ENCODE results near the gene RPS17.
"Not testable (repeated sequence)": the region's sequence is repeated elsewhere in the genome, so short reads cannot be mapped to it uniquely, and the experiment has no call there.

RPS17 gene

DNA sequence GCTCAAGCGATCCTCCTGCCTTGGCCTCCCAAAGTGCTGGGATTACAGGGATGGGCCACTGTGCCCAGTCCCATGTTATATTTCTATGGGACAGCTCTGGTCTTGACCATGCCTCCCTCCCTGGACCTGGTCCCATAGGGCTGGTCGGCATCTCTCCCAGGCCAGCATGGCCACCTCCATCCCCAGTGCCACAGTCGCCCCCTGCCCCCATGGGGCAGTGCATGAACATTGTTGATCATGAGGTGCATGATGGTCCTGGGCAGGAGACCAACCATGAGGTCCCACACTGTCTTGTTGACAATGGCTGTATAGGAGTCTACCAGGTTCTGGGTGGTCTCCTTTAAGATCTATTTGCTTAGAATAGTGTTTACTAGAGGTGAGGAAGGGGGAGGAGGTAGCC, 6.5 kb downstream of the RPS17 start:
- H3K9me3 ChIP-seq (ENCODE audit: control insufficient read depth, insufficient read depth, low read length) = no peaks in the 10 kb centered on the region
- peaks cover 2% of the 10 kb centered on the region for H3K4me1 ChIP-seq (ENCODE audit: control insufficient read depth, insufficient read depth, low read length)
- H3K9ac ChIP-seq (ENCODE audit: low read depth, low read length) = no peak overlapping the region
- no peaks in the 10 kb centered on the region for H3K27me3 ChIP-seq (ENCODE audit: control insufficient read depth, insufficient read depth, low read length)
- peaks cover 37% of the 10 kb centered on the region for H3K36me3 ChIP-seq (ENCODE audit: control insufficient read depth, insufficient read depth, low read length)
- no peak overlapping the region for H3K4me3 ChIP-seq (ENCODE audit: low read depth, low read length)

DNA sequence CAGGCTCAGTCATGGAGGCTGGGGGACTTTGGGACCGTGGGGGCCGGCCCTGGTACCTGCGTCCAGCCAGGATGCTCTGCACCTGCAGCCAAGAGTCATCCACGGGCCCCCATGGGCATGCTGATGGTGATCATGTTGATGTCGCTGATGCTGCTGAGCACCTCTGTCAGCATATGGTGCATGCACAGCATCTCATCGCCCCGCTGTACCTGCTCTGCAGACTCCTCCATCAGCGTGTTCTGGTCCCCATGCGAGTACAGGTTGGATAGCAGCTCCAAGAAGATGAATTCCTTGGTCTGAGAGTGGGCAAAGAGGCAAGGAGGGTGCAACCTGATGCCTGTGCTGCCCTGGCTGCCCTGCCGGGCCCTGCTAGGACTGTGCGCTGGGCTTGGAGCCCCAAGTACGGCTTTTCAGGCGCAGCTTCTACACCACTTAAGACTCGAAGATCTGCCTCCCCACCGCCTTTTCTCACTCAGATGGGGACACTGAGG, 7.2 kb downstream of the RPS17 start:
- peaks cover 29% of the 10 kb centered on the region for H3K36me3 ChIP-seq (ENCODE audit: control insufficient read depth, insufficient read depth, low read length)
- H3K9ac ChIP-seq (ENCODE audit: low read depth, low read length) = no peak overlapping the region
- H3K4me3 ChIP-seq (ENCODE audit: low read depth, low read length) = no peak overlapping the region
- no peaks in the 10 kb centered on the region for H3K27me3 ChIP-seq (ENCODE audit: control insufficient read depth, insufficient read depth, low read length)
- peaks cover 2% of the 10 kb centered on the region for H3K4me1 ChIP-seq (ENCODE audit: control insufficient read depth, insufficient read depth, low read length)
- H3K9me3 ChIP-seq (ENCODE audit: control insufficient read depth, insufficient read depth, low read length) = no peaks in the 10 kb centered on the region

DNA sequence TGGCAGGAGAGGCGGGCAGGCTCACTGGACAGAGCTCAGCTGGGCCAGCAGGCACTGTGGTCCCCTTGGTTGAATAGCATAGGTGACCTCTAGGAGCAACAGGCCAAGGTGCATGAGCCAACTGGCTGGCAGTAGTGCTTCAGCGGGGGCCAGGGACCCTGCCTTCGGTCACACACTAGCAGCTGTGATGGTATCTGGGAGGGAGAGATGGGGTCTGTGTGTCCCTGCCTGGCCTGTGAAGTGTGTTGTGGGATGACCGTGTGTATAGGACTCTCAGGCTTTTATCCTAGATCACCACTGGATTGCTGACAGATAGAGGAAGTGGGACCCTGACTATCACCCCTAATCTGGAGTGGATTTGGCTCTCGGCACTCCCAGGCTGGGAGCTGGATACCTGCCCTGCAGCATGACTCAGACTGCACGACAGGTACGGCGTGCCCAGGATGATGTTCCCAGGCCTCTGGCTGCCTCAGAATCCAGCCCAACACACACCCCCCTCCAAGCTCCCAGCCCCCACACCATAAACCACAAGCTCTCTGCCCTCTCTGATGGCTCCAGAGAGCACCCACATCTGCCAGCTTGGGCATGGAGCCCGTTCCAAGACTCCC, 7.8 kb downstream of the RPS17 start:
- no peaks in the 10 kb centered on the region for H3K27me3 ChIP-seq (ENCODE audit: control insufficient read depth, insufficient read depth, low read length)

DNA sequence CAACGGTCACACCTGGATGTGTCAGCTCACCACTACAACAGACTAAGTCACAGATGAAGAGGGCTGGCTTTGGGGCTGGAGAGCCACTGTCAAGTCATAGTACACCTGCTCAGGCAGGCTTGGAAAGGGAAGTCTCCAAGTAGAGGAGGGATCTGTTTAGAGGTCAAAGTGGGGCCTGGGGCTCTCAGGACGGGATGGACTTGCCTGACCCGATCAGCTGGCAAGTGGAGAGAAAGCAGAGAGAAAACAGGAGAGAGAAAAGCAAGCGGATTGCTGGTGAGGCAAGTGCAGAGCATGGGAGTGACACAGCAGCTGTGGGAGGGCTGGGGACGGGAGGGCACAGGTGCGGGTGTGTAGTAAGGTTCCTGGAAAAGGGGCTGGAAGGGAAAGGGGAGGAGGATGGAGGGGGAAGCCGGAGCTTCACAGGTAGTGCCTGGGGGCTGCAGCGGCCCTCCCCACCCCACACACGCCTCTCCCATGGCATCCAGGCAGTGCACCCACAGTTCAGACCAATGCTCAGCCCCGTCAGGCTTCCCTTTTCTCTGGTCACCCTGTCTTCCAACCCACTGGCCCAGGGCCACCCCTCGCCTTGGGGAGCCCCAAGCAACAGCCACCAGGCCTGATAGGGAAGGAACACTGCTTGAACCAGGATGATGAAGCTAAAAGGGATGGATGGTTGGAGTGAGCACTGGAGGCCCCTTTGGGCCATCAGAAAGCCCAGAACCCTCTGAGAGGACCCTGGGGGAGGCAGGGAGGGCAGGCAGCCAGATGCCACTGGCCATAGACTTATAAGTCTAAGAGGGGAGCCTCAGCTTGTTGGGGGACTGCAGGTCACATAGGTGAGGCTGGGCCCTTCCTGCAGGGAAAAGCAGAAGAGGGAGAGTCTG, 8.5 kb downstream of the RPS17 start:
- H3K4me1 ChIP-seq (ENCODE audit: control insufficient read depth, insufficient read depth, low read length) = no peaks in the 10 kb centered on the region
- no peaks in the 10 kb centered on the region for H3K27me3 ChIP-seq (ENCODE audit: control insufficient read depth, insufficient read depth, low read length)
- no peak overlapping the region for H3K4me3 ChIP-seq (ENCODE audit: low read depth, low read length)
- no peak overlapping the region for H3K9ac ChIP-seq (ENCODE audit: low read depth, low read length)
- no peaks in the 10 kb centered on the region for H3K9me3 ChIP-seq (ENCODE audit: control insufficient read depth, insufficient read depth, low read length)
- H3K36me3 ChIP-seq (ENCODE audit: control insufficient read depth, insufficient read depth, low read length) = peaks cover 16% of the 10 kb centered on the region

More for the DNA sequence above, 7.8 kb downstream of the RPS17 start:
- H3K36me3 ChIP-seq (ENCODE audit: control insufficient read depth, insufficient read depth, low read length) = peaks cover 24% of the 10 kb centered on the region
- H3K9me3 ChIP-seq (ENCODE audit: control insufficient read depth, insufficient read depth, low read length) = no peaks in the 10 kb centered on the region
- H3K9ac ChIP-seq (ENCODE audit: low read depth, low read length) = no peak overlapping the region
- no peak overlapping the region for H3K4me3 ChIP-seq (ENCODE audit: low read depth, low read length)
- no peaks in the 10 kb centered on the region for H3K4me1 ChIP-seq (ENCODE audit: control insufficient read depth, insufficient read depth, low read length)

DNA sequence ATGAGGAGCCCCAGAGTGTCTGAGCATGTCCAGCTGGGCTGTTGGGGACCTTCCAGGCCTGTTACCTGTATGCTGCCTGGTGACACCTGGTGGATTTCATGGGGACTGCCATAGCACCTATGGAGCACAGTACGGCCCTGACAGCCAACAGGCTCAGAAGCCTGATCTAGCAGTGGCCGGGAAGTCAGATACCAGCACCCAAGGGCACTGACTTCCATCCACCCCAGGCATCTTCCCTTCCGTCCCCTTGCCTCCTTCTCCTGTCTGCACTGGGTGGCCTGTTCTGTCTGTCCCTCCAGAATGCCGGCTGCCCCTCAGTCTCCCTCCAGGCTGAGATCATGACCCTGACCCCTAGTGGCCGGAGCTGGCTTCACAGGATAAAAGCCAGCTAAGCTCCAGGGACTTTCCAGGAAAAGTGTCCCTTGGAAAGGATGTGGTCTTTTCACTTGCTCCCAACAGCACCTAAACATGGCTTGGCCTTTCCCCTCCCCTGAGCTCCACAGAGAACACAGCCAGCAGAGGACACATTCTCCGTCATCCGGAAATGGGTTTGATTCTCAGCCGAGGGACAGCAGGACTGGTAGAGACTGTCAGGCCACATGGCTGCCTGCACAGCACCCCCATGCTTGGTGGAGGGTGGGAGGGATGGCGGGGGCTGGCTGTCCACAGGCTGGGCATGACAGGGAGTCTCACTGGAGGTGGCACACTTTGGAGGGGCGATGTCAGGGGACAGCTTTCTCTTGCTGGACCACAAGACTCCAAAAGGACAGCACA, 9.5 kb downstream of the RPS17 start:
- Histone ChIP-seq H3K4me1 (ENCODE audit: control insufficient read depth, insufficient read depth, low read length) (no peaks in the 10 kb centered on the region), H3K9me3 (ENCODE audit: control insufficient read depth, insufficient read depth, low read length) (no peaks in the 10 kb centered on the region), H3K9ac (ENCODE audit: low read depth, low read length) (peak overlapping the region; percentile 38), H3K27me3 (ENCODE audit: control insufficient read depth, insufficient read depth, low read length) (no peaks in the 10 kb centered on the region), H3K36me3 (ENCODE audit: control insufficient read depth, insufficient read depth, low read length) (peaks cover 7% of the 10 kb centered on the region), H3K4me3 (ENCODE audit: low read depth, low read length) (peak overlapping the region; percentile 42)

DNA sequence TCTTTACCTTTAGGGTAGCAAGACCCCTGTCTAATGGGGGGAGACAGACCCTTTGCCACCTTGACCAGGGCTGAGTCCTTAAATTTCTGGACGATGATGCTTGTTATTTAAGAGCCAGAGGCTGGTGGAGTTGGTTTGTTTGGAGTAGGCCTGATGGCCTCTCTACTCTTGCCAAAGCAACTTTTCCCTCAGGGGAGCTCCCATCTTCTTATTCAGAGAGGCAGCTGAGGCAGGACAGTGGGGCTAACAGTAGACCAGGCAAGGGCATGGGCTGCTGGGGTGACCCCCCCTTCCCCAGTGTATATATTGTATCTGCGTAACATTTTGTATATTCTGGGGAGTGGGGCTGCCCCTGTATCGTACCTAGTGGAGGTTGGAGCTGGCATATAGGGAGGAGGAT, 10.3 kb downstream of the RPS17 start:
- Histone ChIP-seq H3K4me3 (ENCODE audit: low read depth, low read length) (no peak overlapping the region), H3K27me3 (ENCODE audit: control insufficient read depth, insufficient read depth, low read length) (no peaks in the 10 kb centered on the region), H3K36me3 (ENCODE audit: control insufficient read depth, insufficient read depth, low read length) (peaks cover 5% of the 10 kb centered on the region), H3K4me1 (ENCODE audit: control insufficient read depth, insufficient read depth, low read length) (no peaks in the 10 kb centered on the region), H3K9me3 (ENCODE audit: control insufficient read depth, insufficient read depth, low read length) (no peaks in the 10 kb centered on the region), H3K9ac (ENCODE audit: low read depth, low read length) (no peak overlapping the region)

DNA sequence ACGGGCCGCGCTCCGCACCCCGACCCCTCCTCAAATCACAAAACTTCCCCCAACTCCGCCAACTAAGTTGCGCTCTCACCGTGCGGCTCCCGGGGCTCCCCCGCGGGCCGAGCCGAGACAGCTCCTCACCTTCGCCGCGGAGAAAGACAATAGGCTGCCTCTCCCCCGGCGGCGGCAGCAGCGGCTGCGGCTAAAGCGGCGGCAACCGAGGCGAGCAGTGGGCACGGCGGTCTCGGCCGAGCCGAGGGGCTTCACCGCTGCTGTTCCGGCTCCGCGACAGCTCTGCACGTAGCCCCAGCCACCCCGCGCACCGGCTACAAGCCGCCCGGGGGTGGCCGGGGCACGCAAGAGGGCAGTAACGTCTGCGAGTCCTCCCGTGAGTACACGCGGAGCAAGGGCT, 26.7 kb downstream of the RPS17 start:
- H3K4me3 ChIP-seq (ENCODE audit: low read depth, low read length); H3K4me1 ChIP-seq (ENCODE audit: control insufficient read depth, insufficient read depth, low read length); H3K9me3 ChIP-seq (ENCODE audit: control insufficient read depth, insufficient read depth, low read length); H3K9ac ChIP-seq (ENCODE audit: low read depth, low read length); H3K36me3 ChIP-seq (ENCODE audit: control insufficient read depth, insufficient read depth, low read length); H3K27me3 ChIP-seq (ENCODE audit: control insufficient read depth, insufficient read depth, low read length): not testable (repeated sequence)

DNA sequence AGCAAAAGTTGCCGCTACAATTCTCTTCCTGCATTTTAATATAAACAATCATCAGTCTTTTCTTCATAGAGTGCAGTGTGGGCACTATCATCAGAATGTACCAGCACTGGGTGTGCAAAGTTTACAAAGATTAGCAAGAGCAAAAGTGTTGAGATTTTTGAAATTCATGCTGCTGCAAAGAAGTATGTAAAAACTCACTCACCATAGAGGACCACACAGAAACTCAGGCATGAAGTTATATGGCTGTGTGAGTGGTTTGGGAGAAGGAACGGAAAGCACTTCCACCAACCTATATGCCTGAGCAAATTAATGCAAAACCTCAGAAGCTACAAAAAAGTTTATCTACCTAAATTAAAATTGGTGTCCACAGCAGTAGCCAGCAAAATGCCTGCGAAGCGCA, 32.6 kb downstream of the RPS17 start:
- H3K9ac ChIP-seq (ENCODE audit: low read depth, low read length); H3K9me3 ChIP-seq (ENCODE audit: control insufficient read depth, insufficient read depth, low read length); H3K36me3 ChIP-seq (ENCODE audit: control insufficient read depth, insufficient read depth, low read length); H3K27me3 ChIP-seq (ENCODE audit: control insufficient read depth, insufficient read depth, low read length); H3K4me1 ChIP-seq (ENCODE audit: control insufficient read depth, insufficient read depth, low read length); H3K4me3 ChIP-seq (ENCODE audit: low read depth, low read length): not testable (repeated sequence)

DNA sequence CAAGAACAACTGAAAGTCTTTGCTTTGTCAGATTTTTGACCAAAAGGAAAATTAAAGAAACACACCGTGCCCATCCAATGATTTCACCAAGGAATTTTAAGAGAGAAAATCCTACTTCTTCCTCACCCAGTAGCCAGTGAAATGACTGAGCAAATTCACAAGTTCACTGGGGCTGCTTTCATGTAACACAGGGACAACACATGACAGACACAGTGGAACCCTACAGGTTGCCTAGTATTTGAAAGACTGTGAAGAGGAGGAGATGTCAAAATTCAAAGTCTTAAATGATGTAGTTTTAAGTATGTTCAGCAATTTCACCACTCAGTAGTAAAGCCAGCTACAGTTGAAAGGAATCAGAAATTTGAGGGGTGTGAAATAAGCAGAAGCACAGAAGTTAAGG, 33.2 kb downstream of the RPS17 start:
- not testable (repeated sequence) for H3K4me1 ChIP-seq (ENCODE audit: control insufficient read depth, insufficient read depth, low read length); H3K36me3 ChIP-seq (ENCODE audit: control insufficient read depth, insufficient read depth, low read length); H3K27me3 ChIP-seq (ENCODE audit: control insufficient read depth, insufficient read depth, low read length); H3K9me3 ChIP-seq (ENCODE audit: control insufficient read depth, insufficient read depth, low read length); H3K4me3 ChIP-seq (ENCODE audit: low read depth, low read length); H3K9ac ChIP-seq (ENCODE audit: low read depth, low read length)

DNA sequence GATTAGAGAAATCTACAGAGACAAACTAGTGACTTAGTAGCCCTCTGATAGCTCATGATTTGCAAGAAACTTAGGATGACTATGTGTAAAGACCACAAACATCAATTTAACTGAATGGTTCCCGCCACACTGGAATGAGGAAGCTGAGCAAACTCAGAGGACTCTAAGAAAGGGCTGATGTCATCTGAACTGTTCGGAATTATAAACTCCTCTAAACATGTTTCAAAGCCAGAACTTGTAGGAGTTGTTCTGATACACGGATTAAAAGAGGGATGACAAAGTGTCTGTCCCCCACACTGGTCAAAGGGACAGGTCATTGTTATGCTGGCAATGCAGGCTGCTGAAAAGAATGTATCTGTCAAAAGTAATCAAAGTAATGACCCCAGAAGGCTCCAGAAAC, 34.4 kb downstream of the RPS17 start:
- not testable (repeated sequence) for H3K9ac ChIP-seq (ENCODE audit: low read depth, low read length)

DNA sequence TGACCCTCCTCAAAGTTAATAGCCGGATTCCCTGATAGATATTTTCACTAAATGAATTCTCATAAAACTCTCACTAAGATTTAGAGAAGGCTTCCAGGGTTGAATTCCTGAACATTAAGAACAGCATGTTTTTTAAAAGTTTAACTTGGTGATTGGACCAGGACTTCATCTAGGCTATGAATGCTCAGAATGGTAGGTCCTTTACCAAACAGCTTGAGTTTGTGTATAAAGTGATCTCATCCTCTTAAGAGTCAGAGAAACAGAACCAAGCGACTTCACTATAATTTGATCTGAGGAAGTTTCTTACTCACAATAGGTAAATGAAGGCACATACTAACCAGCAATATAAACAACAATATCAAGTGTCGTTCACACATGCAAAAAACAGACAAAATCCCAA, 36.2 kb downstream of the RPS17 start:
- not testable (repeated sequence) for H3K4me1 ChIP-seq (ENCODE audit: control insufficient read depth, insufficient read depth, low read length); H3K27me3 ChIP-seq (ENCODE audit: control insufficient read depth, insufficient read depth, low read length); H3K9me3 ChIP-seq (ENCODE audit: control insufficient read depth, insufficient read depth, low read length); H3K9ac ChIP-seq (ENCODE audit: low read depth, low read length); H3K36me3 ChIP-seq (ENCODE audit: control insufficient read depth, insufficient read depth, low read length); H3K4me3 ChIP-seq (ENCODE audit: low read depth, low read length)

More for the DNA sequence above, 34.4 kb downstream of the RPS17 start:
- H3K36me3 ChIP-seq (ENCODE audit: control insufficient read depth, insufficient read depth, low read length); H3K4me1 ChIP-seq (ENCODE audit: control insufficient read depth, insufficient read depth, low read length); H3K9me3 ChIP-seq (ENCODE audit: control insufficient read depth, insufficient read depth, low read length); H3K27me3 ChIP-seq (ENCODE audit: control insufficient read depth, insufficient read depth, low read length); H3K4me3 ChIP-seq (ENCODE audit: low read depth, low read length): not testable (repeated sequence)
